H1 (cell line): ENCODE measurements around the gene COPA. TPM values are rescaled to one million over a fixed set of nuclear protein-coding genes. Genes with fewer than 3 reads are reported as not detected.

Experiments used
- ASH2L ChIP-seq: fragments of 200-600, 300-600 bp; sonication (generic); IDR thresholded peaks from one replicate; pipeline ENCODE4 v1.7.1; 2017; ENCODE audit warnings: low read length
- CBX5 ChIP-seq: fragments of 300-800, 300-1000 bp; sonication (generic); IDR thresholded peaks from 2 replicates; pipeline ENCODE4 v1.7.1; 2016; ENCODE audit warnings: antibody characterized with exemption, low read length, low read depth
- JUND ChIP-seq: IDR thresholded peaks from 2 replicates; pipeline ENCODE4 v1.6.1; 2011; ENCODE audit warnings: mild to moderate bottlenecking, improper control_type of control experiment, low read length
- NANOG ChIP-seq: IDR thresholded peaks from 2 replicates; pipeline ENCODE4 v1.6.1; 2011; ENCODE audit warnings: low read length, low read depth, mild to moderate bottlenecking, inconsistent platforms; ENCODE audit not compliant: insufficient read depth, poor library complexity, severe bottlenecking
- RAD21 ChIP-seq, 2 experiments: IDR thresholded peaks in 1 of 2; conservative IDR thresholded peaks in 1 of 2; 2 replicates each; pipeline ENCODE4 v1.6.1; 2011; ENCODE audit warnings: low read depth in 2 of 2, low read length in 2 of 2, improper control_type of control experiment in 1 of 2, inconsistent platforms in 1 of 2, mild to moderate bottlenecking in 1 of 2, moderate library complexity in 1 of 2
- RNF2 ChIP-seq: fragments of 200-900, 300-1000 bp; sonication (generic); IDR thresholded peaks from 2 replicates; pipeline ENCODE4 v1.7.1; 2016; ENCODE audit warnings: borderline replicate concordance, low read depth, mild to moderate bottlenecking, antibody characterized with exemption, low read length; ENCODE audit not compliant: poor library complexity, severe bottlenecking; ENCODE audit errors: missing control alignments
- RXRA ChIP-seq: IDR thresholded peaks from 2 replicates; pipeline ENCODE4 v1.6.1; 2011; ENCODE audit warnings: low read depth, mild to moderate bottlenecking, low read length, moderate library complexity; ENCODE audit not compliant: insufficient read depth
- SP4 ChIP-seq: IDR thresholded peaks from 2 replicates; pipeline ENCODE4 v1.6.1; 2012; ENCODE audit warnings: low read length, inconsistent platforms
- TAF1 ChIP-seq: IDR thresholded peaks from 2 replicates; pipeline ENCODE4 v1.6.1; 2011; ENCODE audit warnings: mild to moderate bottlenecking, low read depth, low read length
- polyA plus RNA-seq, 7 experiments: library from polyadenylated mRNA; depleted of rRNA in 3 of 7; stranded (reverse) in 5 of 7; unstranded in 2 of 7; fragments of >200 nt in 5 of 7; fragments of 200-250 nt in 2 of 7; gene quantifications; 1 replicate in 5 of 7; 2 replicates in 1 of 7; 4 replicates in 1 of 7; pipeline versions ENCODE4 v1.2.1 to v1.2.3, GENCODE V29; 2011 to 2013; ENCODE audit warnings: missing spikeins in 2 of 7, mixed read lengths in 2 of 7
- total RNA-seq: library from RNA; stranded (reverse); fragmentation: NEBNext Ultra II Directional; extraction: Animal tissue kit (Norgen Biotek cat#: 25700); gene quantifications from 2 replicates; pipeline ENCODE4 v1.2.1, GENCODE V29; 2021
- TF ChIP-seq, protein P1 (sequence below): IDR thresholded peaks from 2 replicates; pipeline ENCODE4 v1.6.1; 2012; ENCODE audit warnings: inconsistent platforms

The COPA gene
- total and polyA plus RNA-seq, 2 of the 8 experiments (the other 6 are each of a cell fraction or from before 2014, with no cell fraction given), result 78.2 to 115 TPM

GRCh38 chr1:160373696-160374095 lies 30.6 kb upstream of the COPA start (continued):
- TF ChIP-seq CBX5, result no peak
- no peak for TF ChIP-seq RNF2
- TF ChIP-seq RXRA, result no peak
- TF ChIP-seq RAD21 (IDR thresholded peaks at IDR 0.05 in 1 of 2, conservative IDR thresholded peaks at IDR 0.05 in 1 of 2; ENCODE audit: low read depth in 2 of 2, low read length in 2 of 2), result no peak
- TF ChIP-seq ASH2L, result no peak
- no peak for TF ChIP-seq TAF1
- TF ChIP-seq NANOG, result no peak
- no peak for TF ChIP-seq SP4
- no peak for TF ChIP-seq JUND
- TF ChIP-seq, protein P1, sequence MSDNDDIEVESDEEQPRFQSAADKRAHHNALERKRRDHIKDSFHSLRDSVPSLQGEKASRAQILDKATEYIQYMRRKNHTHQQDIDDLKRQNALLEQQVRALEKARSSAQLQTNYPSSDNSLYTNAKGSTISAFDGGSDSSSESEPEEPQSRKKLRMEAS, result no peak
